ENCODE data around the gene S1PR5.

Gene S1PR5

DNA sequence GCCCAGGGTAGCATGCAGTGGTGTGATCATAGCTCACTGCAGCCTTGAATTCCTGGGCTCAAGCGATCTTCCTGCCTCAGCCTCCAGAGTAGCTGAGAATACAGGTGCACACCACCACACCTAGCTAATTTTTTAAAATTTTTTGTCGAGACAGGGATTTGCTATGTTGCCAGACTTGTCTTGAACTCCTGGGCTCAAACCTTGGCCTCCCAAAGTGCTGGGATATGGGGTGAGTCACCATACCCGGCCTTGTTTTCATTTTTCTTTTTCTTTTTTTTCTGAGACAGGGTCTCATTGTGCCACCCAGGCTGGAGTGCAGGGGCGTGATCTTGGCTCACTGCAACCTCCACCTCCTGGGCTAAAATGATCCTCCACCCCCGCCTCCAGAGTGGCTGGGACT, 52.8 kb downstream of the S1PR5 start:
- DNase-seq: no peak

Data from stimulated activated CD4-positive, alpha-beta T cell treated with anti-CD3 and anti-CD28 coated beads, Interleukin-2, amount 100 ng/mL, for 48 hours (primary cell).